DOHH2 (cell line): ENCODE data around the gene ACBD7.

Source experiments
- CTCF ChIP-seq: fragments of 200-600 bp; sonication (generic); IDR thresholded peaks from one replicate; pipeline ENCODE4 v1.5.1; 2014; ENCODE audit warnings: antibody characterized with exemption, mild to moderate bottlenecking, low read depth, low read length; ENCODE audit not compliant: poor library complexity, severe bottlenecking
- EZH2phosphoT487 ChIP-seq: fragments of 200-600 bp; sonication (generic); IDR thresholded peaks from 2 replicates; pipeline ENCODE4 v1.6.1; 2017; ENCODE audit warnings: borderline replicate concordance, mild to moderate bottlenecking, antibody characterized with exemption, low read length, moderate library complexity, mixed read lengths

GRCh38 chr10:15072358-15072757, 16.2 kb downstream of the ACBD7 start:
- TF ChIP-seq CTCF (no peak), EZH2phosphoT487 (no peak)
